H1 (cell line): Measurements from ENCODE around the gene ATP6V1G3. TPM values are rescaled to one million over a fixed set of nuclear protein-coding genes. Genes with fewer than 3 reads are reported as not detected.

Experiments used
- CTCF ChIA-PET: fragments of 300-600 bp; sonication (Branson Sonifier 250); formaldehyde crosslinking; loops from one replicate; lab custom pipeline; 2021; ENCODE audit not compliant: partially characterized antibody; lab: Charles Lee
- POLR2A ChIA-PET: fragments of 300-600 bp; sonication (Branson Sonifier 250); formaldehyde crosslinking; loops from one replicate; lab custom pipeline; 2021; ENCODE audit warnings: inconsistent platforms; ENCODE audit not compliant: partially characterized antibody; lab: Charles Lee
- DNase-seq, 2 experiments: peaks; one replicate each; pipeline versions ENCODE4 v3.0.0 to v3.0.0-alpha.2; 2010 to 2022; ENCODE audit warnings: low spot score in 2 of 2, low read depth in 1 of 2, mixed read lengths in 1 of 2
- FAIRE-seq: peaks from 2 replicates; lab custom pipeline; 2011; peaks lifted over from hg19 to GRCh38; lab: Jason Lieb, UNC
- H2AFZ ChIP-seq: 2 replicates; pipeline ENCODE4 v1.8.1; 2012; ENCODE audit warnings: low read length, inconsistent platforms
- H2AK5ac ChIP-seq: 2 replicates; pipeline ENCODE4 v1.6.1; 2013; ENCODE audit warnings: low read depth, low read length
- H2BK120ac ChIP-seq: replicated peaks from 2 replicates; pipeline ENCODE3; 2013; ENCODE audit warnings: low read depth, low read length, inconsistent platforms
- H2BK12ac ChIP-seq: 2 replicates; pipeline ENCODE4 v1.6.1; 2013; ENCODE audit warnings: low read depth, low read length
- H2BK15ac ChIP-seq: 2 replicates; pipeline ENCODE4 v1.6.1; 2013; ENCODE audit warnings: low read length
- H2BK20ac ChIP-seq: 2 replicates; pipeline ENCODE4 v1.6.1; 2013; ENCODE audit warnings: low read length
- H2BK5ac ChIP-seq: 2 replicates; pipeline ENCODE4 v1.6.1; 2013; ENCODE audit warnings: low read depth, low read length
- H3K14ac ChIP-seq: 2 replicates; pipeline ENCODE4 v1.6.1; 2013; ENCODE audit warnings: inconsistent platforms; ENCODE audit not compliant: insufficient read length
- H3K18ac ChIP-seq: 2 replicates; pipeline ENCODE4 v1.6.1; 2013; ENCODE audit warnings: low read length; ENCODE audit errors: extremely low read depth
- H3K23ac ChIP-seq: 2 replicates; pipeline ENCODE4 v1.6.1; 2013; ENCODE audit warnings: inconsistent platforms; ENCODE audit not compliant: insufficient read length
- H3K23me2 ChIP-seq: 2 replicates; pipeline ENCODE4 v1.6.1; 2013; ENCODE audit warnings: low read depth, low read length
- H3K27ac ChIP-seq: 2 replicates; pipeline ENCODE4 v1.6.1; 2011; ENCODE audit warnings: low read depth, low read length, inconsistent platforms
- H3K27me3 ChIP-seq, 4 experiments: replicated peaks in 1 of 4; 1 replicate in 1 of 4; 2 replicates in 3 of 4; pipeline versions ENCODE4 v1.6.1 to v1.8.1; 2011 to 2013; ENCODE audit warnings: low read length in 3 of 4, mild to moderate bottlenecking in 3 of 4, inconsistent platforms in 2 of 4, mixed read lengths in 2 of 4, moderate library complexity in 1 of 4; ENCODE audit not compliant: control insufficient read depth in 3 of 4, insufficient read depth in 3 of 4; ENCODE audit errors: extremely low read depth in 1 of 4
- H3K36me3 ChIP-seq, 4 experiments: 2 replicates each; pipeline versions ENCODE4 v1.6.1 to v1.8.1; 2011 to 2013; ENCODE audit warnings: mild to moderate bottlenecking in 4 of 4, low read length in 3 of 4, moderate library complexity in 2 of 4, control low read depth in 1 of 4, inconsistent platforms in 1 of 4; ENCODE audit not compliant: insufficient read depth in 4 of 4, control insufficient read depth in 2 of 4
- H3K4ac ChIP-seq: replicated peaks from 2 replicates; pipeline ENCODE3; 2013; ENCODE audit warnings: low read length, low read depth, mixed read lengths, inconsistent platforms; ENCODE audit not compliant: insufficient read length
- H3K4me1 ChIP-seq, 4 experiments: replicated peaks in 1 of 4; 1 replicate in 1 of 4; 2 replicates in 3 of 4; pipeline versions ENCODE4 v1.6.1 to v1.8.1; 2011 to 2013; ENCODE audit warnings: low read length in 3 of 4, inconsistent platforms in 2 of 4, mixed read lengths in 1 of 4; ENCODE audit not compliant: insufficient read depth in 4 of 4, control insufficient read depth in 3 of 4
- H3K4me2 ChIP-seq, 2 experiments: 2 replicates each; pipeline versions ENCODE4 v1.6.1 to v1.8.1; 2011 to 2013; ENCODE audit warnings: low read depth in 2 of 2, low read length in 2 of 2, control low read depth in 1 of 2, inconsistent platforms in 1 of 2, mild to moderate bottlenecking in 1 of 2; ENCODE audit not compliant: insufficient read depth in 1 of 2
- H3K4me3 ChIP-seq, 4 experiments: fragments of 200-600, 300-600 bp in 1 of 4; sonication (generic), shearing (Covaris generic), sonication (Bioruptor Twin) in 1 of 4; 2 replicates each; pipeline versions ENCODE4 v1.5.1 to v1.8.1; 2011 to 2016; ENCODE audit warnings: low read length in 4 of 4, low read depth in 3 of 4, control low read depth in 2 of 4, inconsistent platforms in 2 of 4, mild to moderate bottlenecking in 2 of 4, mixed read lengths in 1 of 4, moderate library complexity in 1 of 4; ENCODE audit not compliant: insufficient read depth in 2 of 4; ENCODE audit errors: extremely low read depth in 1 of 4
- H3K56ac ChIP-seq: replicated peaks from 2 replicates; pipeline ENCODE3; 2013; ENCODE audit warnings: low read depth, mild to moderate bottlenecking, mixed read lengths, low read length, inconsistent platforms; ENCODE audit not compliant: insufficient read length
- H3K79me1 ChIP-seq: 2 replicates; pipeline ENCODE4 v1.6.1; 2013; ENCODE audit warnings: low read depth, low read length, control low read depth
- H3K79me2 ChIP-seq, 2 experiments: 2 replicates each; pipeline versions ENCODE4 v1.6.1 to v1.8.1; 2012 to 2013; ENCODE audit warnings: low read length in 2 of 2, mild to moderate bottlenecking in 2 of 2, inconsistent platforms in 1 of 2; ENCODE audit not compliant: insufficient read depth in 2 of 2, control insufficient read depth in 1 of 2
- H3K9ac ChIP-seq, 4 experiments: replicated peaks in 1 of 4; 1 replicate in 1 of 4; 2 replicates in 3 of 4; pipeline versions ENCODE4 v1.6.1 to v1.8.1; 2011 to 2013; ENCODE audit warnings: low read depth in 3 of 4, low read length in 3 of 4, control low read depth in 2 of 4, mild to moderate bottlenecking in 2 of 4, moderate library complexity in 2 of 4, inconsistent platforms in 1 of 4; ENCODE audit errors: extremely low read depth in 1 of 4
- H3K9me3 ChIP-seq, 2 experiments: 2 replicates each; pipeline versions ENCODE4 v1.6.1 to v1.8.1; 2012 to 2013; ENCODE audit warnings: mild to moderate bottlenecking in 2 of 2, moderate library complexity in 2 of 2, control low read depth in 1 of 2, inconsistent platforms in 1 of 2, low read depth in 1 of 2, low read length in 1 of 2, mixed read lengths in 1 of 2; ENCODE audit not compliant: insufficient read depth in 2 of 2
- H4K20me1 ChIP-seq, 2 experiments: replicated peaks in 1 of 2; 2 replicates each; pipeline versions ENCODE3 to v1.8.1; 2011 to 2013; ENCODE audit warnings: inconsistent platforms in 2 of 2, low read length in 2 of 2, mild to moderate bottlenecking in 1 of 2; ENCODE audit not compliant: insufficient read depth in 2 of 2, control insufficient read depth in 1 of 2
- H4K5ac ChIP-seq: 2 replicates; pipeline ENCODE4 v1.6.1; 2013; ENCODE audit warnings: low read length, low read depth, mixed read lengths, inconsistent platforms; ENCODE audit not compliant: insufficient read length
- H4K8ac ChIP-seq: 2 replicates; pipeline ENCODE4 v1.8.0; 2013; ENCODE audit warnings: mild to moderate bottlenecking, moderate library complexity, low read length, inconsistent platforms; ENCODE audit not compliant: insufficient read depth; ENCODE audit errors: extremely low read depth
- H4K91ac ChIP-seq: replicated peaks from 2 replicates; pipeline ENCODE3; 2013; ENCODE audit warnings: low read length, mixed read lengths, inconsistent platforms; ENCODE audit not compliant: insufficient read length
- BACH1 ChIP-seq: IDR thresholded peaks from 2 replicates; pipeline ENCODE4 v1.6.1; 2012; ENCODE audit warnings: low read length, improper control_type of control experiment
- BCL11A ChIP-seq, 2 experiments: IDR thresholded peaks; one replicate each; pipeline ENCODE4 v1.6.1; 2011; ENCODE audit warnings: low read depth in 2 of 2, low read length in 2 of 2, mild to moderate bottlenecking in 2 of 2
- EP300 ChIP-seq, 2 experiments: IDR thresholded peaks; 1 replicate in 1 of 2; 2 replicates in 1 of 2; pipeline ENCODE4 v1.6.1; 2011 to 2012; ENCODE audit warnings: low read depth in 2 of 2, low read length in 2 of 2, mild to moderate bottlenecking in 2 of 2, borderline replicate concordance in 1 of 2, inconsistent platforms in 1 of 2, moderate library complexity in 1 of 2
- GABPA ChIP-seq: IDR thresholded peaks from 2 replicates; pipeline ENCODE4 v1.6.1; 2011; ENCODE audit warnings: mild to moderate bottlenecking, low read length, moderate library complexity, borderline replicate concordance; ENCODE audit not compliant: insufficient read depth
- KDM4A ChIP-seq: IDR thresholded peaks from one replicate; pipeline ENCODE4 v1.7.1; 2012; ENCODE audit warnings: low read depth, mild to moderate bottlenecking, moderate library complexity, low read length, inconsistent platforms; ENCODE audit not compliant: severe bottlenecking
- NANOG ChIP-seq: IDR thresholded peaks from 2 replicates; pipeline ENCODE4 v1.6.1; 2011; ENCODE audit warnings: low read length, low read depth, mild to moderate bottlenecking, inconsistent platforms; ENCODE audit not compliant: insufficient read depth, poor library complexity, severe bottlenecking
- SIN3A ChIP-seq, 2 experiments: IDR thresholded peaks in 1 of 2; conservative IDR thresholded peaks in 1 of 2; 2 replicates each; pipeline ENCODE4 v1.6.1; 2011 to 2012; ENCODE audit warnings: low read length in 2 of 2, improper control_type of control experiment in 1 of 2, low read depth in 1 of 2, mild to moderate bottlenecking in 1 of 2
- SIRT6 ChIP-seq: IDR thresholded peaks from one replicate; pipeline ENCODE4 v1.7.1; 2012; ENCODE audit warnings: low read length, inconsistent platforms
- SP1 ChIP-seq: IDR thresholded peaks from 2 replicates; pipeline ENCODE4 v1.6.1; 2011; ENCODE audit warnings: low read depth, low read length
- TCF12 ChIP-seq: IDR thresholded peaks from 2 replicates; pipeline ENCODE4 v1.6.1; 2011; ENCODE audit warnings: low read depth, mild to moderate bottlenecking, low read length
- ZNF274 ChIP-seq: IDR thresholded peaks from 2 replicates; pipeline ENCODE4 v1.7.0; 2012; ENCODE audit warnings: low read length, borderline replicate concordance; ENCODE audit errors: extremely low read depth
- WGBS, 2 experiments: shearing (Covaris generic) in 1 of 2; methylation state at CpG; one replicate each; pipeline versions ENCODE4 v1.1.6 to v1.1.7; 2013 to 2015; ENCODE audit warnings: low lambda C conversion rate in 2 of 2, mixed read lengths in 2 of 2, inconsistent platforms in 1 of 2, low coverage in 1 of 2, missing lambda C conversion rate in 1 of 2; ENCODE audit not compliant: insufficient replicate concordance in 2 of 2, insufficient coverage in 1 of 2, insufficient read length in 1 of 2; ENCODE audit errors: extremely low coverage in 1 of 2, missing lambda C conversion rate in 1 of 2; 5-methylcytosine and 5-hydroxymethylcytosine counted together
- polyA plus RNA-seq, 7 experiments: library from polyadenylated mRNA; depleted of rRNA in 3 of 7; stranded (reverse) in 5 of 7; unstranded in 2 of 7; fragments of >200 nt in 5 of 7; fragments of 200-250 nt in 2 of 7; gene quantifications; 1 replicate in 5 of 7; 2 replicates in 1 of 7; 4 replicates in 1 of 7; pipeline versions ENCODE4 v1.2.1 to v1.2.3, GENCODE V29; 2011 to 2013; ENCODE audit warnings: missing spikeins in 2 of 7, mixed read lengths in 2 of 7
- total RNA-seq: library from RNA; stranded (reverse); fragmentation: NEBNext Ultra II Directional; extraction: Animal tissue kit (Norgen Biotek cat#: 25700); gene quantifications from 2 replicates; pipeline ENCODE4 v1.2.1, GENCODE V29; 2021

ATP6V1G3 gene
- total and polyA plus RNA-seq, 2 of the 8 experiments (the other 6 are each of a cell fraction or from before 2014, with no cell fraction given): not detected

DNA sequence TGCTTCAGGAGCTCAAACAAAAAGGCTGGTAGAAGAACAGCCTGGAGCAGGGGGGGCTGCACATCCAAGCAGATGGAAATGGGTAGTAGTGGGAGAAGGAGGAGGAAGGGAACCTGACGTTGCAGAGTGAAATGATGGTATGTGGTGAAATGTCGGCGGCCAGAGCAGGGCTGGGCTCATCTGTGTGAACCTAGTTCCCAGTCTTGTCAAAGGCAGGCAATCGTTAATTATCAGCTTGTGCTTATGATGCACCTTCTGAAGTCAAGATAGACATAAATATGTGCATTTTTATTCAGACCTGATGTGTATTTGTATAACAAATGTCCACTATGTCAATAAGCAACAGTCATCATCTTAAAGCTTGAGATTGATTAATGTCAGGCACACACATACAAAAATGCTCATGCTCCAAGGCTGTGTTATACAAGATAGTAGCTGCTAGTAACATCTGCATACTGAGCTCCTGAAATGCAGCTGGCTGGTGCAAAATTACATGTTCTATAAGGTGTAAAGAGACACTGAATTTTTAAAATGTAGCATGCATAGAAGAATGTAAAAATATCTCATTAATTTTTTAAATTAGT, 10.6 kb upstream of the ATP6V1G3 start:
- no peak for TF ChIP-seq BACH1
- TF ChIP-seq SIRT6: no peak
- TF ChIP-seq TCF12: no peak
- TF ChIP-seq SIN3A (conservative IDR thresholded peaks at IDR 0.05 in 1 of 2, IDR thresholded peaks at IDR 0.05 in 1 of 2; ENCODE audit: low read depth in 1 of 2, low read length in 2 of 2): no peak
- TF ChIP-seq BCL11A (IDR thresholded peaks at IDR 0.05; ENCODE audit: low read depth in 2 of 2, low read length in 2 of 2): no peak
- TF ChIP-seq KDM4A: no peak
- TF ChIP-seq GABPA: no peak
- no peak for TF ChIP-seq EP300 (IDR thresholded peaks at IDR 0.05; ENCODE audit: borderline replicate concordance in 1 of 2, low read depth in 2 of 2, low read length in 2 of 2)
- no peak for TF ChIP-seq ZNF274
- TF ChIP-seq SP1: no peak
- no peak for TF ChIP-seq NANOG
- no peak for DNase-seq
- H2BK20ac ChIP-seq: no peak overlapping the region
- H3K56ac ChIP-seq: no peak overlapping the region
- H3K27me3 ChIP-seq: no peaks in the 10 kb centered on the region
- no peak overlapping the region for H3K27ac ChIP-seq
- no peak overlapping the region for H2AK5ac ChIP-seq
- no peak overlapping the region for H4K5ac ChIP-seq
- H2BK15ac ChIP-seq: no peak overlapping the region
- no peak overlapping the region for H4K91ac ChIP-seq
- no peak overlapping the region for H3K9ac ChIP-seq
- no peaks in the 10 kb centered on the region for H4K20me1 ChIP-seq
- H3K4ac ChIP-seq: no peak overlapping the region
- no peak overlapping the region for H4K8ac ChIP-seq
- no peaks in the 10 kb centered on the region for H3K36me3 ChIP-seq
- H3K23me2 ChIP-seq: no peaks in the 10 kb centered on the region
- POLR2A ChIA-PET: no interaction called here
- H3K4me3 ChIP-seq: no peak overlapping the region
- no peak overlapping the region for H2AFZ ChIP-seq
- no peak for FAIRE-seq
- WGBS, 2 experiments: 93% methylated on average over 4 of the region's 4 CpGs; no CpG with 5 or more reads in 1 of the 2 experiments
- CTCF ChIA-PET: interaction anchor here (0.6 to 1.6 kb wide), 3 partner anchors 55 to 442 kb away, joined by 3 read pairs; no protein-coding TSS in a partner anchor
- no peak overlapping the region for H3K18ac ChIP-seq
- H3K4me2 ChIP-seq: no peak overlapping the region
- H2BK120ac ChIP-seq: no peak overlapping the region
- no peaks in the 10 kb centered on the region for H3K4me1 ChIP-seq
- no peak overlapping the region for H3K23ac ChIP-seq
- H2BK5ac ChIP-seq: no peak overlapping the region
- no peaks in the 10 kb centered on the region for H3K9me3 ChIP-seq
- no peaks in the 10 kb centered on the region for H3K79me2 ChIP-seq
- H3K79me1 ChIP-seq: no peaks in the 10 kb centered on the region
- H3K14ac ChIP-seq: no peak overlapping the region
- H2BK12ac ChIP-seq: no peak overlapping the region
